Neural crest cell (in vitro differentiated cells): Measurements from ENCODE around the gene OR52B2. TPM values are rescaled to one million over a fixed set of nuclear protein-coding genes. Genes with fewer than 3 reads are reported as not detected.

Experiments
- DNase-seq: peaks from one replicate; pipeline ENCODE4 v3.0.0; 2021; ENCODE audit warnings: low read depth, mixed read lengths, low spot score
- H3K27ac Mint-ChIP-seq: one replicate; pipeline ENCODE4 v1.8.0; 2021; ENCODE audit warnings: mild to moderate bottlenecking, mixed read lengths; ENCODE audit not compliant: unreplicated experiment
- H3K27me3 Mint-ChIP-seq: 2 replicates; pipeline ENCODE4 v1.8.0; 2021; ENCODE audit warnings: low read depth, mild to moderate bottlenecking, mixed read lengths
- H3K36me3 Mint-ChIP-seq: 2 replicates; pipeline ENCODE4 v1.8.0; 2021; ENCODE audit warnings: low read depth, mild to moderate bottlenecking, mixed read lengths
- H3K4me1 Mint-ChIP-seq: 2 replicates; pipeline ENCODE4 v1.8.0; 2021; ENCODE audit warnings: mixed read lengths
- H3K4me3 Mint-ChIP-seq: one replicate; pipeline ENCODE4 v1.8.0; 2021; ENCODE audit warnings: mild to moderate bottlenecking, mixed read lengths
- H3K9me3 Mint-ChIP-seq: 2 replicates; pipeline ENCODE4 v1.8.0; 2021; ENCODE audit warnings: mixed read lengths
- total RNA-seq: library from RNA; stranded (reverse); gene quantifications from 2 replicates; pipeline ENCODE4 v1.2.1, GENCODE V29; 2021
- TF ChIP-seq, protein P1 (sequence below): fragments of 200-600 bp; sonication (generic); conservative IDR thresholded peaks from 2 replicates; pipeline ENCODE4 v1.5.0; 2021; ENCODE audit warnings: antibody characterized with exemption, mild to moderate bottlenecking

OR52B2 gene
- total RNA-seq, 1 donor from 2014 or later, result not detected

DNA sequence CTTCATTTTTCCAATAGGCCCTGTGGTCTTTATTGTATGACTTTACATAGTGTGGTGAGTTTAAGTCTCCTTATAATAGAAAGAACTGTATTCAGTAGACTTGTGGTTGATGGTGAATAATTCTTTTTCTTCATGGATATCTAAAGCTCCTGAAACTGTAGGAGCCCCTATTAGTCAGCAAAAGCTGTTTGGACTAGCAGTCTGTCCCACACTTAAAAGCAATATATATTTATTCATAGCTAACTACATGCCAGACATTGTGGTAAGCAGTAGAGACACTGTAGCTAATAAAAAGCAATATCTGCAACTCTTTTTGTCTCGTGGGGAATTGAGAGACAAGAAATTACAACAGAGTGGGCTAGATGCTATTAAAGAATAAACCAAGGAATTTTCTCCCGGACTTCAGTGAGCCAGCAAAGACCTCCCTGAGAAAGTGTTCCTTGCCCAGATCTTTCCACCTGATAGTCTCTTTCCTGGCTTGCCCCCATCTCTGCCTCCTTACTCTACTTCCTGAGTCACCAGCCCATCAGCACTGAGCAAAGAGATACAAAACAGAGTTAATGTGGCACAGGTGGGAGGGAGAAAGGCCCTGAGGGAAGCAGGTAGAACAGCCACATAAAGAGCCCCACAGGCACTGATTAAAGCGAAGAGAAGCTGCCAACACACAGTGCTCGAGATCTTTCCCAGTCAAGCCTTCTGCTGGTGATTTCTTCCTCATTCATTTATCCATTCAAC, 27.5 kb upstream of the OR52B2 start:
- DNase-seq, result no peak
- no peaks in the 10 kb centered on the region for H3K36me3 Mint-ChIP-seq
- no peak overlapping the region for H3K4me3 Mint-ChIP-seq
- H3K27ac Mint-ChIP-seq, result no peak overlapping the region
- no peaks in the 10 kb centered on the region for H3K9me3 Mint-ChIP-seq
- H3K27me3 Mint-ChIP-seq, result no peaks in the 10 kb centered on the region
- TF ChIP-seq, protein P1, sequence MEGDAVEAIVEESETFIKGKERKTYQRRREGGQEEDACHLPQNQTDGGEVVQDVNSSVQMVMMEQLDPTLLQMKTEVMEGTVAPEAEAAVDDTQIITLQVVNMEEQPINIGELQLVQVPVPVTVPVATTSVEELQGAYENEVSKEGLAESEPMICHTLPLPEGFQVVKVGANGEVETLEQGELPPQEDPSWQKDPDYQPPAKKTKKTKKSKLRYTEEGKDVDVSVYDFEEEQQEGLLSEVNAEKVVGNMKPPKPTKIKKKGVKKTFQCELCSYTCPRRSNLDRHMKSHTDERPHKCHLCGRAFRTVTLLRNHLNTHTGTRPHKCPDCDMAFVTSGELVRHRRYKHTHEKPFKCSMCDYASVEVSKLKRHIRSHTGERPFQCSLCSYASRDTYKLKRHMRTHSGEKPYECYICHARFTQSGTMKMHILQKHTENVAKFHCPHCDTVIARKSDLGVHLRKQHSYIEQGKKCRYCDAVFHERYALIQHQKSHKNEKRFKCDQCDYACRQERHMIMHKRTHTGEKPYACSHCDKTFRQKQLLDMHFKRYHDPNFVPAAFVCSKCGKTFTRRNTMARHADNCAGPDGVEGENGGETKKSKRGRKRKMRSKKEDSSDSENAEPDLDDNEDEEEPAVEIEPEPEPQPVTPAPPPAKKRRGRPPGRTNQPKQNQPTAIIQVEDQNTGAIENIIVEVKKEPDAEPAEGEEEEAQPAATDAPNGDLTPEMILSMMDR, result no peak
- H3K4me1 Mint-ChIP-seq, result peaks cover 15% of the 10 kb centered on the region

DNA sequence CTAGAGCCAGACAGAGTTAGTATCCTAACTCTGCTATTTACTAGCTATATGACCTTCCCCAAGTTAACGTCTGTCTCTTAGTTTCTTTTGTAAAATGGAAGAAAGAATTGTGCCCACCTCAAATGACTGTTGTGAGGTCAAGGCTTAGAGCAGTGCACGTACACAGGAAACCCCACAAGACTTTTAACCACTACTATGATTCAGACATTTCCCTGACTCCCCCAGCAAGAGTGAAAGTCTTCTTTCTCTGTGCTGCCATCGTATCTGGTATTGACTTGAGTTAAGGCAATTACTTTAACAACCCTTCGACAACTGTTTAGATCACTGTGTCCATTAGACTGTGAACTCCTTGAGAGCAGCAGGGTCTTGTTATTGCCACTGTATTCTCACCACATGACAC, 26.3 kb upstream of the OR52B2 start:
- H3K4me1 Mint-ChIP-seq, result peaks cover 20% of the 10 kb centered on the region
- H3K27ac Mint-ChIP-seq, result no peak overlapping the region
- TF ChIP-seq, protein P1, result no peak
- no peaks in the 10 kb centered on the region for H3K9me3 Mint-ChIP-seq
- H3K27me3 Mint-ChIP-seq, result no peaks in the 10 kb centered on the region
- no peak overlapping the region for H3K4me3 Mint-ChIP-seq
- no peak for DNase-seq
- no peaks in the 10 kb centered on the region for H3K36me3 Mint-ChIP-seq

DNA sequence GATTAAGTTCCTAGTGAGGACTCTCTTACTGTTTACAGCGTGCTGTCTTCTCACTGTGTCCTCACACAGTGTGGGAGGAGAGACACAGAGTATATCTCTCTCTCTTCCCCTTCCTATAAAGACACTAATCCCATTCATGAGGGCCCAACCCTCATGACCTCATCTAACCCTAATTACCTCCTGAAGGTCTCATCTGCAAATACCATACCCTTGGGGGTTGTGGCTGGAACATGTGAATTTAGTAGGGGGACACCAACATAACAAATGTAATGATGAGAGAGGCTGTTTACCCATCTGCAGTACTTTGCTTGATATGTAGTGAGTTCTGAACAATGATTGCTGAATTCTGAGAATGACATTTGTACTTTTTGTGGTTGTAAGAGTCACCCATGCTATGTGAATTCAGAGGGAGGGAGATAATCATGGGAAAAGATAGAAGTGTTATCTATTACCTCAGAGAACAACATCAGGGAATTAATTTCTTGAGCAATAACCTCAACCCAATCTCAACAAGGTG, 24.0 kb upstream of the OR52B2 start:
- TF ChIP-seq, protein P1, result no peak
- Mint-ChIP-seq H3K36me3 (no peaks in the 10 kb centered on the region), H3K4me1 (peaks cover 14% of the 10 kb centered on the region), H3K4me3 (no peak overlapping the region), H3K27me3 (no peaks in the 10 kb centered on the region), H3K27ac (no peak overlapping the region), H3K9me3 (no peaks in the 10 kb centered on the region)
- no peak for DNase-seq

DNA sequence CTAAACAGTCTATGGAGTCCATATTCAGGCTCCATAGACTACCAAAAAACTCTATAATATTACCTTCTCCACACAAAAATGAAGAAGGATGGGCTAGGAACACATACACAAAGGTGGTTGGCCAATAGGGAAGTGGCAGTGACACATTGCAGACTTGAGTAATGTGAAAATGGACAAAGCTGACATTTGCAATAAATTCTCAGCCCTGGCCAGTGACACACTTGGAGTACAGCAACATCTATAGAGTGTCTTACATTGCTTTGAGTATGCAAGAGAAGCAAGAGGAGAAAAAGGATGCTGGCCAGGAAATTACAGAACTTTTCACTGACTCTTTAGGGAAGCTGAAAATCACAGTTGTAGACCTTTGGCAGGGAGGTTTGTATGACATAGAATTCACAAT, 21.6 kb upstream of the OR52B2 start:
- Mint-ChIP-seq H3K4me1 (peaks cover 14% of the 10 kb centered on the region), H3K4me3 (no peak overlapping the region), H3K27ac (no peak overlapping the region), H3K9me3 (no peaks in the 10 kb centered on the region), H3K27me3 (no peaks in the 10 kb centered on the region), H3K36me3 (no peaks in the 10 kb centered on the region)
- no peak for DNase-seq
- TF ChIP-seq, protein P1, result no peak

DNA sequence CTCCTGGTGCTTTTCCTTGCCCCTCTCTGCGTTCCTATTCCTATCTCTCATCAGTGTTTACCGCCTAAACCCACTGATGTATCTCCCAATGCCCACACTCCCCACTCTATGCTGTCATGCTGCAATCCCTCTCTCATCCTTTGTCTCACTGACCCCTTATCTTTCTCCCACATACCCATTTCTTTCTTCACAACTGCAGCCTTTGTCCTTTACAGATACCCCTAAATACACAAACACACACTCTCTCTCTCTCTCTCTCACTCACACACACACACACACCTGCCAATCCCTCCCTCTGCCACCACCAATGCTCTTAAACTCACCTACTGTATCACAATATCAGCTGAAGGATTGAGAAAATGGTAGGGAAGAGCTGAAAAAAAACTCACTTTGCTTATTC, 5.3 kb upstream of the OR52B2 start:
- H3K4me3 Mint-ChIP-seq, result no peak overlapping the region
- no peaks in the 10 kb centered on the region for H3K4me1 Mint-ChIP-seq
- H3K27ac Mint-ChIP-seq, result no peak overlapping the region
- H3K9me3 Mint-ChIP-seq, result no peaks in the 10 kb centered on the region
- TF ChIP-seq, protein P1, result no peak
- H3K36me3 Mint-ChIP-seq, result no peaks in the 10 kb centered on the region
- peaks cover 18% of the 10 kb centered on the region for H3K27me3 Mint-ChIP-seq
- no peak for DNase-seq
